HG03457 (cell line): ENCODE results near the gene HSPB8.

Experiments used
- ATAC-seq: cut with Tn5 transposase; IDR thresholded peaks from one replicate; pipeline ENCODE4 v1.9.1; 2021; ENCODE audit warnings: moderate number of reproducible peaks; ENCODE audit not compliant: unreplicated experiment

Gene HSPB8

GRCh38 chr12:119169150-119169549 lies 9.6 kb upstream of the HSPB8 start:
- ATAC-seq: no peak

GRCh38 chr12:119171291-119171690 lies 7.4 kb upstream of the HSPB8 start:
- ATAC-seq: no peak

- no peak for ATAC-seq
These were observed 6.9 kb upstream of the HSPB8 start for GRCh38 chr12:119171691-119172425.

- ATAC-seq: no peak
These were observed 3.6 kb upstream of the HSPB8 start for GRCh38 chr12:119175081-119175480.

- no peak for ATAC-seq
These were observed 2.3 kb upstream of the HSPB8 start for GRCh38 chr12:119176267-119177055.

- ATAC-seq: no peak
These were observed 1.7 kb upstream of the HSPB8 start for GRCh38 chr12:119177056-119177325.

- no peak for ATAC-seq
These were observed 879 bp upstream of the HSPB8 start for GRCh38 chr12:119177724-119178380.

GRCh38 chr12:119179335-119180021 lies 747 bp downstream of the HSPB8 start:
- no peak for ATAC-seq

GRCh38 chr12:119180380-119181040 lies 1.8 kb downstream of the HSPB8 start:
- no peak for ATAC-seq

GRCh38 chr12:119181202-119181601 lies 2.5 kb downstream of the HSPB8 start:
- ATAC-seq: no peak

- no peak for ATAC-seq
These were observed 3.2 kb downstream of the HSPB8 start for GRCh38 chr12:119181944-119182343.

- ATAC-seq: no peak
These were observed 4.2 kb downstream of the HSPB8 start for GRCh38 chr12:119182701-119183493.

GRCh38 chr12:119183942-119184695 lies 5.4 kb downstream of the HSPB8 start:
- no peak for ATAC-seq

- ATAC-seq: no peak
These were observed 16.5 kb downstream of the HSPB8 start for GRCh38 chr12:119195256-119195655.

GRCh38 chr12:119198440-119198839 lies 19.7 kb downstream of the HSPB8 start:
- no peak for ATAC-seq

GRCh38 chr12:119200601-119201000 lies 21.9 kb downstream of the HSPB8 start:
- ATAC-seq: no peak

GRCh38 chr12:119201789-119202543 lies 23.2 kb downstream of the HSPB8 start:
- ATAC-seq: no peak

- no peak for ATAC-seq
These were observed 23.8 kb downstream of the HSPB8 start for GRCh38 chr12:119202544-119202943.

GRCh38 chr12:119204131-119204530 lies 25.4 kb downstream of the HSPB8 start:
- ATAC-seq: no peak
